Coronary artery (tissue), 2 donors: ENCODE measurements around the gene RUBCN.
"Not testable (repeated sequence)": the region's sequence is repeated elsewhere in the genome, so short reads cannot be mapped to it uniquely, and the experiment has no call there.

Experiments used
- DNase-seq: peaks from one replicate; pipeline ENCODE4 v3.0.0-alpha.2; 2017; ENCODE audit warnings: low spot score
- H3K27ac ChIP-seq, 2 donors: fragments of 200-600 bp; sonication (generic); one replicate each; pipeline ENCODE4 v1.5.1; 2016 to 2019
- H3K4me3 ChIP-seq: fragments of 200-600 bp; sonication (generic); 2 replicates; pipeline ENCODE4 v1.5.1; 2016; ENCODE audit warnings: mild to moderate bottlenecking, moderate library complexity
- CTCF ChIP-seq: fragments of 200-600 bp; sonication (generic); IDR thresholded peaks from one replicate; pipeline ENCODE4 v1.5.1; 2019; ENCODE audit warnings: antibody characterized with exemption

The RUBCN gene

GRCh38 chr3:197674741-197675562, 61.8 kb downstream of the RUBCN start:
- TF ChIP-seq CTCF = no peak
- H3K4me3 ChIP-seq = no peak overlapping the region
- no peak for DNase-seq
- no peak overlapping the region for H3K27ac ChIP-seq

GRCh38 chr3:197673170-197673569, 63.5 kb downstream of the RUBCN start:
- H3K4me3 ChIP-seq = no peak overlapping the region
- no peak for DNase-seq
- TF ChIP-seq CTCF = no peak
- no peak overlapping the region for H3K27ac ChIP-seq

GRCh38 chr3:197670361-197670760, 66.3 kb downstream of the RUBCN start:
- no peak for DNase-seq
- Histone ChIP-seq H3K27ac (no peak overlapping the region), H3K4me3 (no peak overlapping the region)
- TF ChIP-seq CTCF = no peak

DNA sequence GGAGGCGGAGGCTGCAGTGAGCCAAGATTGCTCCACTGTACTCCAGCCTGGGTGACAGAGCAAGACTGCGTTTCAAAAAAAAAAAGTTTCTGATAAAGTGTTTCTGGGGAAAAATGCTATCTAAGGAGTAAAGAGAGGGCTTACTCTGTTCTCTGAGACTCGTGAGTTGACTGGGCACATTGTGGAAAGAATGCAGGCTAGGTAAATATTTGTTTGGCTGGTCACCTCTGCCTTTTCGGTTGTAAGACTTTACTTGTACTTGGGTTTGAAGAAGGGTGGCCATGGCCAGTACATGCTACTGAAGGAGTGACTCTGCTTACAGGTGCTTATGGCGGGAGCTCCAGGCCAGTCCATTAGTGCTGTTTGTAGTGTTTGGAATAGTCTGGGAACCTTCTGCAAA, 68.7 kb downstream of the RUBCN start:
- DNase-seq = no peak
- H3K27ac ChIP-seq = no peak overlapping the region
- no peak overlapping the region for H3K4me3 ChIP-seq
- TF ChIP-seq CTCF = no peak

- H3K27ac ChIP-seq, DNase-seq, H3K4me3 ChIP-seq: not testable (repeated sequence)
These were observed 69.4 kb downstream of the RUBCN start for GRCh38 chr3:197667293-197667692.

- DNase-seq, H3K4me3 ChIP-seq, H3K27ac ChIP-seq: not testable (repeated sequence)
These were observed 70.4 kb downstream of the RUBCN start for GRCh38 chr3:197666221-197666842.

- not testable (repeated sequence) for DNase-seq, H3K27ac ChIP-seq, H3K4me3 ChIP-seq
These were observed 71.2 kb downstream of the RUBCN start for GRCh38 chr3:197665549-197665948.

DNA sequence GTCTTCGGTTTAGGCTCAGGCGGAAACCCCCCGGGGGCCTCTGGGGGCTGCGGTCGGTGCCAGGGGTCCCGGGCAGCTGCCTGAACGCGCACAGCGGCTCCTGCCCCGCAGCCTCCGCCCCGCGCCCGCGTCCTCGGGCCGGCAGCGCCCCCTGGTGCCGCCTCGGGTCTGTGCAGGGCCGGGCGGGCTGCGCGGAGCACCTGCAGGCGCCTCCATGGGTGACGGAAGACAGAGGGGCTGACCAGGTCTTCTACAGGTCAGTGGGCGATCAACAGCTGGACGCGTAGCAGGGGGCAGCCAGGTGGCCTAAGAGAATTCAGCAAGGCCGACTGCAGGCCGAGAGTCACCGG, 71.6 kb downstream of the RUBCN start:
- not testable (repeated sequence) for H3K27ac ChIP-seq, DNase-seq
- peak overlapping the region; percentile 66 for H3K4me3 ChIP-seq

- H3K4me3 ChIP-seq = peak overlapping the region; percentile 66
- not testable (repeated sequence) for H3K27ac ChIP-seq, DNase-seq
These were observed 72.1 kb downstream of the RUBCN start for GRCh38 chr3:197664414-197665141.

DNA sequence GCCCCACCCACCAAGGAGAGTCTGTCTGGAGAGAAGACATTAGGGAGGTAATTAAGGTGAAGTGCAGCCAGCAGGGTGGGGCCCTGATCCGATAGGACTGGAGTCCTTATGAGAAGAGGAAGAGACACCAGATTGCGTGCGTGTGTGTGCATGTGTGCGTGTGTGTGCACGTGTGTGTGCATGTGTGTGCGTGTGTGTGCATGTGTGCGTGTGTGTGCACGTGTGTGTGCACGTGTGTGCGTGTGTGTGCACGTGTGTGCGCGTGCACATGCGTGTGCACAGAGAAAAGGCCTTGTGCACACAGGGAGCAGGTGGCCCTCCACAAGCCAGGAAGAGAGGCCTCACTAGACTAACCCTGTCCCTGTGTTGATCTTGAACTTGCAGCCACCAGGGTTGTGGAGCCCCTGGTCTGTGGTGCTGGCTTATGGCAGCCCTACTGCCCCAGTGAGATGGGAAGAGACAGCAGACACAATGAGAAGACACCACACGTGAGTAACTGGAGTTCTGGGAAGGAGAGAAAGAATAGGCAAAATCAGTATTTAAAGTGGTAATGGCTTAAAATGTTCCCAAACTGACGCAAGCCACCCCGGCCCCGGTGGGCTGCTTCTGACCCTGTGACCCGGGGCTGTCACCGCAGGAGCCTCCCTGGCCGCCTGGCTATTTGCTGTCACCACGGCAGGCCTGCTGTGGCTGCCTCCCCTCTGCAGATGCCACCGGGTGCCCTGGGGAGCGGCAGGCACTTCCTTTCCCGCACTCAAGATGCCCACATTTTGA, 73.2 kb downstream of the RUBCN start:
- H3K4me3 ChIP-seq, H3K27ac ChIP-seq, DNase-seq: not testable (repeated sequence)

GRCh38 chr3:197662352-197662751, 74.4 kb downstream of the RUBCN start:
- not testable (repeated sequence) for DNase-seq, H3K27ac ChIP-seq, H3K4me3 ChIP-seq

GRCh38 chr3:197661874-197662273, 74.8 kb downstream of the RUBCN start:
- not testable (repeated sequence) for H3K4me3 ChIP-seq, DNase-seq, H3K27ac ChIP-seq

- not testable (repeated sequence) for H3K4me3 ChIP-seq, H3K27ac ChIP-seq, DNase-seq
These were observed 75.4 kb downstream of the RUBCN start for GRCh38 chr3:197661234-197661834.
